B cell (primary cell): Measurements from ENCODE around the gene ADGRL4. TPM values are rescaled to one million over a fixed set of nuclear protein-coding genes. Genes with fewer than 3 reads are reported as not detected.

Experiments
- ATAC-seq: fragments of 200-7000 bp; cut with Tn5 transposase; one replicate; pipeline ENCODE4 v1.10.0; 2021; ENCODE audit warnings: low read depth, mild to moderate bottlenecking, moderate number of reproducible peaks, moderate library complexity
- CTCF ChIA-PET: fragments of 350-600 bp; sonication (Branson Sonifier 250); formaldehyde crosslinking; loops from one replicate; lab custom pipeline; 2021; ENCODE audit warnings: antibody characterized with exemption, inconsistent platforms; lab: Charles Lee
- POLR2A ChIA-PET: fragments of 350-600 bp; sonication (Branson Sonifier 250); formaldehyde crosslinking; loops from one replicate; lab custom pipeline; 2021; ENCODE audit warnings: antibody characterized with exemption; lab: Charles Lee
- DNase-seq: peaks from one replicate; pipeline ENCODE4 v3.0.0; 2013
- H2AFZ ChIP-seq: 2 replicates; pipeline ENCODE4 v1.6.1; 2012; ENCODE audit warnings: mild to moderate bottlenecking, low read depth, low read length; ENCODE audit not compliant: insufficient read depth, poor library complexity, severe bottlenecking
- H3K27ac ChIP-seq, 2 donors: 1 replicate in 1 of 2; 2 replicates in 1 of 2; pipeline ENCODE4 v1.5.1; 2012 to 2013; ENCODE audit warnings: low read length in 2 of 2, mild to moderate bottlenecking in 2 of 2, moderate library complexity in 1 of 2
- H3K27me3 ChIP-seq, 4 experiments: fragments of 200-600 bp in 1 of 4; sonication (generic) in 1 of 4; replicated peaks in 1 of 4; 1 replicate in 2 of 4; 2 replicates in 2 of 4; pipeline versions ENCODE4 v1.6.1 to v1.7.0; 2013 to 2016; ENCODE audit warnings: low read length in 3 of 4, mild to moderate bottlenecking in 2 of 4, mixed read lengths in 1 of 4, moderate library complexity in 1 of 4; ENCODE audit not compliant: insufficient read depth in 4 of 4, control insufficient read depth in 3 of 4; ENCODE audit errors: control extremely low read depth in 1 of 4
- H3K36me3 ChIP-seq, 2 experiments: replicated peaks in 1 of 2; 1 replicate in 1 of 2; 2 replicates in 1 of 2; pipeline versions ENCODE4 v1.6.1 to v1.7.1; 2013; ENCODE audit warnings: low read length in 1 of 2; ENCODE audit not compliant: insufficient read depth in 2 of 2, control insufficient read depth in 1 of 2; ENCODE audit errors: control extremely low read depth in 1 of 2, extremely low read depth in 1 of 2
- H3K4me1 ChIP-seq, 2 donors: fragments of 200-600 bp in 1 of 2; sonication (generic) in 1 of 2; 1 replicate in 1 of 2; 2 replicates in 1 of 2; pipeline versions ENCODE4 v1.5.1 to v1.6.1; 2013 to 2017; ENCODE audit warnings: low read length in 2 of 2; ENCODE audit not compliant: control insufficient read depth in 2 of 2, insufficient read depth in 2 of 2
- H3K4me2 ChIP-seq: replicated peaks from 2 replicates; pipeline ENCODE3; 2012; ENCODE audit warnings: mild to moderate bottlenecking, low read depth, low read length; ENCODE audit not compliant: poor library complexity, severe bottlenecking
- H3K4me3 ChIP-seq, 5 experiments: fragments of 200-600 bp in 1 of 5; sonication (generic) in 1 of 5; 1 replicate in 3 of 5; 2 replicates in 2 of 5; pipeline versions ENCODE4 v1.5.1 to v1.7.0; 2011 to 2016; ENCODE audit warnings: low read length in 4 of 5, mild to moderate bottlenecking in 4 of 5, low read depth in 2 of 5, control low read depth in 1 of 5, moderate library complexity in 1 of 5; ENCODE audit not compliant: insufficient read depth in 1 of 5; ENCODE audit errors: control extremely low read depth in 1 of 5, extremely low read depth in 1 of 5
- H3K79me2 ChIP-seq: fragments of 200-600 bp; sonication (generic); one replicate; pipeline ENCODE4 v1.6.0; 2016; ENCODE audit warnings: low read length; ENCODE audit not compliant: control insufficient read depth, insufficient read depth
- H3K9ac ChIP-seq: fragments of 200-600 bp; sonication (generic); 2 replicates; pipeline ENCODE4 v1.6.1; 2017; ENCODE audit warnings: mild to moderate bottlenecking, low read length, moderate library complexity
- H3K9me3 ChIP-seq, 3 donors: one replicate each; pipeline versions ENCODE4 v1.6.1 to v1.7.1; 2013; ENCODE audit warnings: low read length in 2 of 3; ENCODE audit not compliant: control insufficient read depth in 2 of 3, insufficient read depth in 1 of 3; ENCODE audit errors: control extremely low read depth in 1 of 3
- H4K20me1 ChIP-seq: 2 replicates; pipeline ENCODE4 v1.6.0; 2012; ENCODE audit warnings: mild to moderate bottlenecking, low read length; ENCODE audit not compliant: insufficient read depth, control insufficient read depth, poor library complexity, severe bottlenecking
- H3K27ac Mint-ChIP-seq: one replicate; pipeline ENCODE4 v1.8.0; 2021; ENCODE audit warnings: mixed read lengths
- H3K27me3 Mint-ChIP-seq: one replicate; pipeline ENCODE4 v1.8.0; 2021; ENCODE audit warnings: mixed read lengths
- H3K4me1 Mint-ChIP-seq: one replicate; pipeline ENCODE4 v1.8.0; 2021; ENCODE audit warnings: mixed read lengths
- H3K4me3 Mint-ChIP-seq: one replicate; pipeline ENCODE4 v1.8.0; 2021; ENCODE audit warnings: mixed read lengths
- H3K9me3 Mint-ChIP-seq: one replicate; pipeline ENCODE4 v1.8.0; 2022; ENCODE audit warnings: mixed read lengths; ENCODE audit not compliant: insufficient read depth
- EZH2 ChIP-seq: IDR thresholded peaks from 2 replicates; pipeline ENCODE4 v1.6.1; 2012; ENCODE audit warnings: borderline replicate concordance, low read depth, mild to moderate bottlenecking, moderate library complexity, low read length; ENCODE audit not compliant: insufficient read depth, poor library complexity, severe bottlenecking
- WGBS: methylation state at CpG from one replicate; pipeline ENCODE4 v1.1.5; 2013; ENCODE audit warnings: missing lambda C conversion rate; ENCODE audit not compliant: insufficient coverage; 5-methylcytosine and 5-hydroxymethylcytosine counted together
- intact Hi-C: fragments of 100-400 bp; cut with micrococcal nuclease; formaldehyde crosslinking; loops from one replicate; pipeline ENCODE4 v1.10.0; 2022
- polyA plus RNA-seq: library from polyadenylated mRNA; depleted of rRNA; stranded (reverse); fragments of >200 nt; gene quantifications from 2 replicates; pipeline ENCODE4 v1.2.3, GENCODE V29; 2012
- total RNA-seq, 2 donors: library from RNA; stranded (reverse); fragments of 120-200 nt in 1 of 2; gene quantifications; 1 replicate in 1 of 2; 2 replicates in 1 of 2; pipeline versions ENCODE4 v1.2.3 to v1.2.4, GENCODE V29; 2013 to 2022
- TF ChIP-seq, protein P1 (sequence below): fragments of 200-600 bp; IDR thresholded peaks from one replicate; pipeline ENCODE4 v1.8.0; 2022; ENCODE audit warnings: antibody characterized with exemption, mild to moderate bottlenecking

Gene ADGRL4
- total and polyA plus RNA-seq, 2 donors (not counting 1 experiment from before 2014, with no cell fraction given), result not detected

DNA sequence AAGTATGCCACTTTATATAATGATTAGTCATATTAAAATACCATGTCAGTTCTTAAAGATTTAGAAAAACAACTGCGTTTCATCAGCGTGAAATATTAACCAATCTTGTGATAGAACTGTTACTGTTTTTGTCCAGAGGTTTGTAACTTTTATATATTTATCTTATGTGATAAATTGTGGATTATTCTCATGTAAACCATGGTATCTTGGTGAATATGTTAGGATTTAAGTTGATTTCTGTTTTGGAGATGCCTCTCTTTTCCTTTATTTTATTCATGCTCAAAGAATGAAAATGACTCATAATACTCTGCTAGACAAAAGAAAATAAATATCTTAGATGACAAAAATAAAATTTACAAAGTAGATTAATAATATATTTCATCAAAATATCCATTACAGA is 88.4 kb downstream of the ADGRL4 start:
- no CpG with 5 or more reads among the region's 2 CpGs for WGBS
- Histone ChIP-seq H3K4me1 (no peaks in the 10 kb centered on the region), H3K79me2 (no peaks in the 10 kb centered on the region), H3K4me3 (no peak overlapping the region), H3K9me3 (no peaks in the 10 kb centered on the region), H2AFZ (no peak overlapping the region), H3K27ac (no peak overlapping the region), H3K9ac (no peak overlapping the region), H4K20me1 (no peaks in the 10 kb centered on the region), H3K36me3 (no peaks in the 10 kb centered on the region), H3K27me3 (no peaks in the 10 kb centered on the region), H3K4me2 (no peak overlapping the region)
- intact Hi-C loops, result no loop called here
- Mint-ChIP-seq H3K4me3 (no peak overlapping the region), H3K27ac (no peak overlapping the region), H3K9me3 (no peaks in the 10 kb centered on the region), H3K27me3 (no peaks in the 10 kb centered on the region), H3K4me1 (no peaks in the 10 kb centered on the region)
- DNase-seq, result no peak
- CTCF ChIA-PET, result no interaction called here
- POLR2A ChIA-PET, result no interaction called here
- ATAC-seq, result no peak
- no peak for TF ChIP-seq EZH2
- TF ChIP-seq, protein P1, sequence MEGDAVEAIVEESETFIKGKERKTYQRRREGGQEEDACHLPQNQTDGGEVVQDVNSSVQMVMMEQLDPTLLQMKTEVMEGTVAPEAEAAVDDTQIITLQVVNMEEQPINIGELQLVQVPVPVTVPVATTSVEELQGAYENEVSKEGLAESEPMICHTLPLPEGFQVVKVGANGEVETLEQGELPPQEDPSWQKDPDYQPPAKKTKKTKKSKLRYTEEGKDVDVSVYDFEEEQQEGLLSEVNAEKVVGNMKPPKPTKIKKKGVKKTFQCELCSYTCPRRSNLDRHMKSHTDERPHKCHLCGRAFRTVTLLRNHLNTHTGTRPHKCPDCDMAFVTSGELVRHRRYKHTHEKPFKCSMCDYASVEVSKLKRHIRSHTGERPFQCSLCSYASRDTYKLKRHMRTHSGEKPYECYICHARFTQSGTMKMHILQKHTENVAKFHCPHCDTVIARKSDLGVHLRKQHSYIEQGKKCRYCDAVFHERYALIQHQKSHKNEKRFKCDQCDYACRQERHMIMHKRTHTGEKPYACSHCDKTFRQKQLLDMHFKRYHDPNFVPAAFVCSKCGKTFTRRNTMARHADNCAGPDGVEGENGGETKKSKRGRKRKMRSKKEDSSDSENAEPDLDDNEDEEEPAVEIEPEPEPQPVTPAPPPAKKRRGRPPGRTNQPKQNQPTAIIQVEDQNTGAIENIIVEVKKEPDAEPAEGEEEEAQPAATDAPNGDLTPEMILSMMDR, result no peak

- Histone ChIP-seq H3K4me1 (no peaks in the 10 kb centered on the region), H3K79me2 (no peaks in the 10 kb centered on the region), H3K36me3 (no peaks in the 10 kb centered on the region), H2AFZ (no peak overlapping the region), H3K4me3 (no peak overlapping the region), H3K9me3 (no peaks in the 10 kb centered on the region), H3K4me2 (no peak overlapping the region), H3K9ac (no peak overlapping the region), H4K20me1 (no peaks in the 10 kb centered on the region), H3K27me3 (no peaks in the 10 kb centered on the region), H3K27ac (no peak overlapping the region)
- Mint-ChIP-seq H3K27ac (no peak overlapping the region), H3K4me1 (no peaks in the 10 kb centered on the region), H3K27me3 (no peaks in the 10 kb centered on the region), H3K9me3 (no peaks in the 10 kb centered on the region), H3K4me3 (no peak overlapping the region)
- TF ChIP-seq, protein P1, result no peak
- no peak for TF ChIP-seq EZH2
- ChIA-PET POLR2A (no interaction called here), CTCF (no interaction called here)
- intact Hi-C loops, result no loop called here
- no peak for ATAC-seq
- no CpG with 5 or more reads among the region's 3 CpGs for WGBS
- DNase-seq, result no peak
Measured at GRCh38 chr1:78916986-78917385, 89.5 kb downstream of the ADGRL4 start.
